GM19452 (cell line): ENCODE results near the gene HMX3.

ENCODE experiments used
- ATAC-seq: cut with Tn5 transposase; IDR thresholded peaks from one replicate; pipeline ENCODE4 v1.9.1; 2021; ENCODE audit not compliant: unreplicated experiment

Gene HMX3

GRCh38 chr10:123147635-123148413, 12.1 kb downstream of the HMX3 start, which contains the start of gene HMX2:
TSS of gene HMX2 (plus strand) at chr10:123148136. CDS start at chr10:123148379, 243 bp downstream.
- no peak for ATAC-seq

- no peak for ATAC-seq
Measured at GRCh38 chr10:123148414-123149161, 12.8 kb downstream of the HMX3 start.

GRCh38 chr10:123149162-123149567, 13.4 kb downstream of the HMX3 start:
- ATAC-seq = no peak

- ATAC-seq = no peak
Measured at GRCh38 chr10:123149568-123150270, 13.9 kb downstream of the HMX3 start.

GRCh38 chr10:123150271-123150985, 14.7 kb downstream of the HMX3 start:
- no peak for ATAC-seq

GRCh38 chr10:123150986-123151736, 15.4 kb downstream of the HMX3 start:
- no peak for ATAC-seq

- ATAC-seq = no peak
Measured at GRCh38 chr10:123151737-123152135, 16.0 kb downstream of the HMX3 start.

GRCh38 chr10:123153486-123154091, 17.8 kb downstream of the HMX3 start:
- no peak for ATAC-seq

- peak; percentile 92 for ATAC-seq
Measured at GRCh38 chr10:123154092-123154710, 18.4 kb downstream of the HMX3 start, which contains the start of gene BUB3. TSS of gene BUB3 (plus strand) at chr10:123154402. CDS start at chr10:123154918, 516 bp downstream.

- ATAC-seq = peak; percentile 46
Measured at GRCh38 chr10:123154711-123155505, 19.1 kb downstream of the HMX3 start.

- no peak for ATAC-seq
Measured at GRCh38 chr10:123156078-123156477, 20.3 kb downstream of the HMX3 start.

GRCh38 chr10:123157210-123157609, 21.4 kb downstream of the HMX3 start:
- ATAC-seq = no peak

GRCh38 chr10:123158682-123159081, 22.9 kb downstream of the HMX3 start:
- ATAC-seq = no peak

GRCh38 chr10:123160311-123160980, 24.7 kb downstream of the HMX3 start:
- no peak for ATAC-seq

GRCh38 chr10:123164319-123164718, 28.5 kb downstream of the HMX3 start:
- ATAC-seq = no peak

- ATAC-seq = no peak
Measured at GRCh38 chr10:123165445-123166072, 29.8 kb downstream of the HMX3 start.

GRCh38 chr10:123166618-123167017, 30.8 kb downstream of the HMX3 start:
- no peak for ATAC-seq
